ENCODE results near the gene ZNF740. TPM values are rescaled to one million over a fixed set of nuclear protein-coding genes. Genes with fewer than 3 reads are reported as not detected.

ZNF740 gene
- polyA plus RNA-seq, 1 of the 3 experiments (the other 2 are of a cell fraction): 14.6 TPM

DNA sequence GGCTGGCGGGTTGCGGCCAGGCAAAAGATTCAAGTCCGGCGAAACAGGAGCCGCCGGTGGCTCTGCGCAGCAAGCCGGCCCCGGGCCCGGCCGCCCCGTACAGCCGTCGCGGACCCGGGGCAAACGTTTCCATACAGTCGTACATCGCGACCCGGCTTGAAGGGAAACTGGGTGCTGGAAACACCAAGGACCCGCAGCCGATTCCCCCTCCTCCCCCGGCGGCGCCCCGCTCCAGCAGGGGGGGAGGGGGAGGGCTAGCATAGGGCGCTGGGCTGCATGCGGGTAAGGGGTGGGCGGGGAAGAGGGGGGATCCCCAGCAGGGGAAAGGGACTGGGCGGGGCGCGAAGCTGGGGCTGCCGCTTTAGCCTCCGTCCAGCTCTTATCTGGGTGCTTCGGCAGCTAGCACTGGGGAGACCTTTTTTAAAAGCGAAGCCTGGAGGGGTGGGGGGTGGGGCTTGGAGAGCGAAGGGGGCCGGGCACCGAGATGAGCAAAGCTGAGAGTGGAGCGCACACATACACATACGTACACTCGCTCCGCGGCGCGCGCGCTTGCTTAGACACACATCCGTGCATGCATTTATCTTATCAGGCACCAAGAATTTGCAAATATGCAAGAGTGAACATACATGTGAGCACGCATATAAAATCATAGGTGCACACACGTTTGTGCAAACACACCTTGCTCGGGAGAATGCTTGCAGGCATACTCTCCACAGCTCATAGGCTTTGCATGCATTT lies 39.6 kb downstream of the ZNF740 start (continued):
- TF ChIP-seq REST (IDR thresholded peaks at IDR 0.05; ENCODE audit: low read depth, low read length) (no peak), MAX (IDR thresholded peaks at IDR 0.05; ENCODE audit: low read depth) (0 out of 2 replicates have a peak, but pooled peaks have one; percentile 6), FOXJ3 (CRISPR knock-in tag; IDR thresholded peaks at IDR 0.05) (no peak)

- POLR2A ChIA-PET: interaction anchor here (0.8 to 2.6 kb wide), 4 partner anchors 31 to 74 kb away, joined by 4 to 16 read pairs (median 6); partner anchors contain the start of genes ESPL1 and PFDN5
- peak; percentile 90 for TF ChIP-seq RXRA (IDR thresholded peaks at IDR 0.05; ENCODE audit: borderline replicate concordance, low read depth)
- TF ChIP-seq TCF12 (IDR thresholded peaks at IDR 0.05): 0 out of 2 replicates have a peak, but pooled peaks have one; percentile 2
- TF ChIP-seq ZBTB33 (IDR thresholded peaks at IDR 0.05; ENCODE audit: borderline replicate concordance, low read depth): no peak
- 0 out of 2 replicates have a peak, but pooled peaks have one; percentile 3 for TF ChIP-seq POLR2AphosphoS5 (IDR thresholded peaks at IDR 0.05; ENCODE audit: low read depth, low read length)
- Histone ChIP-seq H3K36me3 (replicated peaks in 1 of 2; ENCODE audit: control insufficient read depth in 1 of 2, insufficient read depth in 2 of 2, low read length in 1 of 2) (no peaks in the 10 kb centered on the region), H3F3A (replicated peaks; ENCODE audit: insufficient read depth) (peaks cover 33% of the 10 kb centered on the region), H3K4me3 (ENCODE audit: low read depth in 2 of 2, low read length in 1 of 2) (peak overlapping the region; percentile 54 to 75), H3K9me3 (no peaks in the 10 kb centered on the region), H4K20me1 (ENCODE audit: insufficient read depth) (peaks cover 5% of the 10 kb centered on the region; the same call in 1 of the 2 replicates), H3K27me3 (ENCODE audit: insufficient read depth) (no peaks in the 10 kb centered on the region), H3K9ac (peak overlapping the region; percentile 86), H3K79me2 (ENCODE audit: insufficient read depth) (peaks cover 40% of the 10 kb centered on the region), H3K9me2 (no peaks in the 10 kb centered on the region), H3K27ac (ENCODE audit: low read depth in 2 of 2, low read length in 1 of 2) (peak overlapping the region; percentile 99), H2AFZ (ENCODE audit: low read depth) (peak overlapping the region; percentile 2; the same call in 1 of the 2 replicates), H3K4me1 (ENCODE audit: control insufficient read depth in 1 of 2, insufficient read depth in 2 of 2, low read depth in 1 of 2, low read length in 1 of 2) (peaks cover 52 to 58% of the 10 kb centered on the region in 2 experiments), H3K4me2 (peak overlapping the region; percentile 80)
- WGBS (ENCODE audit: low lambda C conversion rate): under 1% methylated on average over 21 of the region's 42 CpGs
- peak; percentile 94 for DNase-seq
- CTCF ChIA-PET: interaction anchor here (0.7 to 14.8 kb wide), 15 partner anchors 13 to 155 kb away, joined by 3 to 363 read pairs (median 4); partner anchors contain the start of genes ESPL1, MYG1 and PFDN5
Observed at GRCh38 chr12:53220694-53221202, 40.2 kb downstream of the ZNF740 start.
